Glutamatergic neuron (in vitro differentiated cells): ENCODE measurements around the gene PARVB. TPM values are rescaled to one million over a fixed set of nuclear protein-coding genes. Genes with fewer than 3 reads are reported as not detected.

Experiments
- DNase-seq: peaks from one replicate; pipeline ENCODE4 v3.0.0; 2022
- H3K27ac Mint-ChIP-seq: one replicate; pipeline ENCODE4 v1.8.0; 2020; ENCODE audit warnings: mild to moderate bottlenecking, mixed read lengths, inconsistent platforms; ENCODE audit not compliant: unreplicated experiment
- H3K27me3 Mint-ChIP-seq: one replicate; pipeline ENCODE4 v1.8.0; 2020; ENCODE audit warnings: mild to moderate bottlenecking, moderate library complexity, mixed read lengths, inconsistent platforms; ENCODE audit not compliant: unreplicated experiment
- H3K36me3 Mint-ChIP-seq: one replicate; pipeline ENCODE4 v1.8.0; 2020; ENCODE audit warnings: mild to moderate bottlenecking, mixed read lengths, inconsistent platforms; ENCODE audit not compliant: unreplicated experiment
- H3K4me1 Mint-ChIP-seq: one replicate; pipeline ENCODE4 v1.8.0; 2020; ENCODE audit warnings: mild to moderate bottlenecking, low read depth, mixed read lengths, inconsistent platforms; ENCODE audit not compliant: unreplicated experiment
- H3K4me3 Mint-ChIP-seq: one replicate; pipeline ENCODE4 v1.8.0; 2020; ENCODE audit warnings: mild to moderate bottlenecking, mixed read lengths, inconsistent platforms; ENCODE audit not compliant: unreplicated experiment
- H3K9me3 Mint-ChIP-seq: one replicate; pipeline ENCODE4 v1.8.0; 2020; ENCODE audit warnings: mild to moderate bottlenecking, moderate library complexity, mixed read lengths, inconsistent platforms; ENCODE audit not compliant: unreplicated experiment
- total RNA-seq: library from RNA; stranded (reverse); fragmentation: NEBNext Ultra II Directional; extraction: Animal tissue kit (Norgen Biotek cat#: 25700); gene quantifications from one replicate; pipeline ENCODE4 v1.2.1, GENCODE V29; 2021; ENCODE audit not compliant: unreplicated experiment
- TF ChIP-seq, protein P1 (sequence below): fragments of 200-600 bp; sonication (generic); IDR thresholded peaks from one replicate; pipeline ENCODE4 v1.5.0; 2021; ENCODE audit not compliant: partially characterized antibody, unreplicated experiment

The PARVB gene
- total RNA-seq, 1 donor from 2014 or later, result 7.7 TPM

DNA sequence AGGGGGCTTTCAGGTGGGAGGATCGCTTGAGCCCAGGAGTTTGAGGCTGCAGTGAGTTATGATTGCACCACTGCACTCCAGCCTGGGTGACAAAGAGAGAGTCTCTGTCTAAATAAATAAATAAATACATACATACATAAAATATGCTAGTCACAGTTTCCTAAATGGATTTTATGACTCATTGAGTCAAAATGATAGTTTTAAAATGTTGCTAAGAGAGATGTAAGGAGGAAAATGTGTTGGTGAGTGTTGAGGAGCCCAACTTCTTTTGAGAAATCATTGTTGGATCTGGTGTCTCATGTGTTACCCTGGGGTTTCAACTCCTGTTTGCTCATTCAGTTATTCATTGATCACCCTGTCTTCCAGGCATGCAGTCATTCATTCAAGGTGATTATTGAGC lies 21.0 kb downstream of the PARVB start:
- H3K4me3 Mint-ChIP-seq, result no peak overlapping the region
- H3K27ac Mint-ChIP-seq, result no peak overlapping the region
- peaks cover 9% of the 10 kb centered on the region for H3K36me3 Mint-ChIP-seq
- no peaks in the 10 kb centered on the region for H3K9me3 Mint-ChIP-seq
- peaks cover 13% of the 10 kb centered on the region for H3K4me1 Mint-ChIP-seq
- DNase-seq, result no peak
- peaks cover 1% of the 10 kb centered on the region for H3K27me3 Mint-ChIP-seq
- TF ChIP-seq, protein P1, sequence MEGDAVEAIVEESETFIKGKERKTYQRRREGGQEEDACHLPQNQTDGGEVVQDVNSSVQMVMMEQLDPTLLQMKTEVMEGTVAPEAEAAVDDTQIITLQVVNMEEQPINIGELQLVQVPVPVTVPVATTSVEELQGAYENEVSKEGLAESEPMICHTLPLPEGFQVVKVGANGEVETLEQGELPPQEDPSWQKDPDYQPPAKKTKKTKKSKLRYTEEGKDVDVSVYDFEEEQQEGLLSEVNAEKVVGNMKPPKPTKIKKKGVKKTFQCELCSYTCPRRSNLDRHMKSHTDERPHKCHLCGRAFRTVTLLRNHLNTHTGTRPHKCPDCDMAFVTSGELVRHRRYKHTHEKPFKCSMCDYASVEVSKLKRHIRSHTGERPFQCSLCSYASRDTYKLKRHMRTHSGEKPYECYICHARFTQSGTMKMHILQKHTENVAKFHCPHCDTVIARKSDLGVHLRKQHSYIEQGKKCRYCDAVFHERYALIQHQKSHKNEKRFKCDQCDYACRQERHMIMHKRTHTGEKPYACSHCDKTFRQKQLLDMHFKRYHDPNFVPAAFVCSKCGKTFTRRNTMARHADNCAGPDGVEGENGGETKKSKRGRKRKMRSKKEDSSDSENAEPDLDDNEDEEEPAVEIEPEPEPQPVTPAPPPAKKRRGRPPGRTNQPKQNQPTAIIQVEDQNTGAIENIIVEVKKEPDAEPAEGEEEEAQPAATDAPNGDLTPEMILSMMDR, result no peak

DNA sequence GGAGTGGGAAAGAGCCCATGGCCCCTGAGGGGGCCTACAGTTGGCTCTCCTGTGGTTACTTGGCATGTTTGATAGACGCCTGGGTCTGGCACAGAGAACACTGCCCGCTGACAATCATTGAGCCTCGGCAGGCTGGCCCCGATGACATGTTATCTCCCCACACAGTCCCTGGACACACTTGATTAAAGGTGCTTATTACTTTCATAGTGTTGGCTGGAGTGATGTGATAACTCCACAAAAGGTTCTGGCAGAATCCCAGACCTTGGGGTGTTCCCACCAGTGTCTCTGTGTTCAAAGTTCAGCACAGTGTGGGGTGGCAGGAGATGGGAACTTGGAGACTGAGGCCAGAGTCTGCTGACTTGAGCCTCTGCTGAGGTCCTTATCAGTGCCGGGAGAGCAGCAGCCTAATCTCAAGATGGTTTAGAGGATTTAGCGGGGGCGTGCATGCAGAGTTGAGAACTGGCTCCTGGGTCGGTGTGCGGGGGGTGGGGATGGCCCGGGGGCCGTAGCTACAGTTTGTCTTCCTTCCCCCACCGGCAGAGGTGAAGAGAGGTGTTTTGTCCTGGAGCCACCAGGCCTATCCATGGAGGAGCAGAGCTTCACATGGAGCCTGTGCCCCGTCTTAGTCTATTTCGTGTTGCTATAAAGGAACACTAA lies 22.5 kb downstream of the PARVB start:
- Mint-ChIP-seq H3K9me3 (peaks cover 2% of the 10 kb centered on the region), H3K4me1 (peaks cover 23% of the 10 kb centered on the region)

DNA sequence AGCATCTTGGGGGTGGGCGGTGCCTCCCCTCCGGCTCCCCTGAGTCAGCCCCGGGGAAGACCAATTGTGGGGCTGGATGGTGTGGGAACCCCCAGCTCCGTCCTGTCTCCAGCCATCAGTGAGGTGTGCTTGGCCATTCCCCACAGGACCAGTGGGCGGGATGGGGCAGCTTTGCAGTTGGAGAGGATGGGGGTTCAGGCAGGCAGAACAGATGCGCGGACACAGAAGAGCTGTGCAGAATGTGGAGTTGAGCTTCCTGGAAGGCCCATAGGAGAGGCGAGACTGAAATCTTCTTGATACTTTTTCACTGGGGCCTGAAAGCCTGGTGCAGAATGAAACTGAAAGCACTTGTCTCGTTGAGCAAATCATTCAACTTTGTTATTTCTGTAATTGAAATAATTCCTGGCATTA lies 23.8 kb downstream of the PARVB start:
- H3K9me3 Mint-ChIP-seq, result peaks cover 2% of the 10 kb centered on the region
- H3K27me3 Mint-ChIP-seq, result peaks cover 3% of the 10 kb centered on the region
- peaks cover 28% of the 10 kb centered on the region for H3K4me1 Mint-ChIP-seq
- TF ChIP-seq, protein P1, result no peak
- peak overlapping the region; percentile 55 for H3K27ac Mint-ChIP-seq
- no peak for DNase-seq
- peaks cover 5% of the 10 kb centered on the region for H3K36me3 Mint-ChIP-seq
- no peak overlapping the region for H3K4me3 Mint-ChIP-seq

More for the DNA sequence above, 22.5 kb downstream of the PARVB start:
- H3K36me3 Mint-ChIP-seq, result peaks cover 5% of the 10 kb centered on the region
- no peak for DNase-seq
- H3K27ac Mint-ChIP-seq, result peak overlapping the region; percentile 64
- no peak overlapping the region for H3K4me3 Mint-ChIP-seq
- H3K27me3 Mint-ChIP-seq, result peaks cover 2% of the 10 kb centered on the region
- TF ChIP-seq, protein P1, result no peak

DNA sequence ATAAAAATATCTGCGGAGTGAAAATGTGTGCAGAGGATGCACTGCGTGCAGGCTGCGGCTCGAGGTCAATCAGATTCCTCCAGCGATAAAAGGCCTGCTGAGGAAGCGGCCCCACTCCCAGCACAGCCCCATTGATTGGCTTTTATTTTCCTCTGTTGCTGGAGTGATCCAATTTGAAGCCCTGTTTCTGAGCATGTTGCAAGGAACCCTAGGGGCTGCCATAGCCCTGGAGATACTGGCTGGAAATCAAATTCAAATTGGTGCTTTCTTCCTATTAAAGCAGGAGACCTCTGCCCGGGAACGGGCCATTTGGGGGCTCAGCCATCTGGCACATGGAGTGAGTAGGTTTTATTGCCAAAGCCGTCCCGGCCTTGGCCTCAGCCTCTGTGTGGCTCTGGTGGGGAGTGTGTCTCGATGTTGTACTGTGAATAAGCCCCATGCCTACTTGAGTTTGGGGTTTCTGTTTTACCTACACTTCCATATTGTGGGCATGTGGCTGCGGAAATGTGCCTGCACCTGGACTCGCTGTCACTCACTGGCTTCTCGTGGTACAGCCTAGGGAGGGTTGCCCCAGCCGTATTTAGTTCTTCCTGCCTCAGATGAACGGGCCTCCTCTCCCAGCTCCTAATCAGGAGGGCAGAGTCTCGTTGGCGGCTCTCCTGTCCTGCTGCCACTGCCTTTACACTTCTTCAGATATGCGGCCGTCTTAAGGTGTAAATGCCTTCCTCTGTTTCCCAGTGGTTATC lies 25.6 kb downstream of the PARVB start:
- TF ChIP-seq, protein P1, result no peak
- peak overlapping the region; percentile 13 for H3K4me3 Mint-ChIP-seq
- H3K9me3 Mint-ChIP-seq, result peaks cover 2% of the 10 kb centered on the region
- peaks cover 3% of the 10 kb centered on the region for H3K27me3 Mint-ChIP-seq
- H3K27ac Mint-ChIP-seq, result peak overlapping the region; percentile 81
- peak; percentile 53 for DNase-seq
- H3K4me1 Mint-ChIP-seq, result peaks cover 34% of the 10 kb centered on the region
- peaks cover 5% of the 10 kb centered on the region for H3K36me3 Mint-ChIP-seq
